Lung (tissue), 12 donors: Measurements from ENCODE around the gene IL3RA. TPM values are rescaled to one million over a fixed set of nuclear protein-coding genes. Genes with fewer than 3 reads are reported as not detected.
"Not testable (repeated sequence)": the region's sequence is repeated elsewhere in the genome, so short reads cannot be mapped to it uniquely, and the experiment has no call there.

ENCODE experiments used
- ATAC-seq: fragments of 200-7000 bp; cut with Tn5 transposase; one replicate; pipeline ENCODE4 v1.9.1; 2020; ENCODE audit warnings: moderate number of reproducible peaks; ENCODE audit not compliant: insufficient read depth, low FRiP score
- DNase-seq, 3 donors: peaks; one replicate each; pipeline ENCODE4 v3.0.0-alpha.2; 2013 to 2017
- H3K27ac ChIP-seq, 2 donors: one replicate each; pipeline ENCODE4 v1.5.1; 2013; ENCODE audit warnings: mild to moderate bottlenecking in 2 of 2, moderate library complexity in 2 of 2, control low read depth in 1 of 2, inconsistent platforms in 1 of 2, low read depth in 1 of 2, low read length in 1 of 2
- H3K27me3 ChIP-seq, 3 donors: one replicate each; pipeline ENCODE4 v1.5.1; 2013; ENCODE audit warnings: low read length in 2 of 3; ENCODE audit not compliant: control insufficient read depth in 3 of 3, insufficient read depth in 3 of 3
- H3K36me3 ChIP-seq, 4 donors: one replicate each; pipeline ENCODE4 v1.5.1; 2013; ENCODE audit warnings: low read length in 4 of 4, mild to moderate bottlenecking in 1 of 4, moderate library complexity in 1 of 4; ENCODE audit not compliant: control insufficient read depth in 4 of 4, insufficient read depth in 4 of 4
- H3K4me1 ChIP-seq, 5 donors: one replicate each; pipeline ENCODE4 v1.5.1; 2013; ENCODE audit warnings: low read length in 5 of 5, mild to moderate bottlenecking in 2 of 5, moderate library complexity in 1 of 5; ENCODE audit not compliant: control insufficient read depth in 5 of 5, insufficient read depth in 5 of 5
- H3K4me3 ChIP-seq: one replicate; pipeline ENCODE4 v1.5.1; 2013; ENCODE audit warnings: mild to moderate bottlenecking, control low read depth, moderate library complexity
- H3K9ac ChIP-seq, 2 donors: one replicate each; pipeline ENCODE4 v1.5.1; 2013; ENCODE audit warnings: low read length in 2 of 2, control low read depth in 1 of 2; ENCODE audit not compliant: insufficient read depth in 1 of 2
- H3K9me3 ChIP-seq, 4 donors: one replicate each; pipeline ENCODE4 v1.5.1; 2013; ENCODE audit warnings: low read length in 3 of 4, mild to moderate bottlenecking in 1 of 4, moderate library complexity in 1 of 4; ENCODE audit not compliant: control insufficient read depth in 4 of 4, insufficient read depth in 3 of 4
- CTCF ChIP-seq: IDR thresholded peaks from 2 replicates; pipeline ENCODE4 v1.5.1; 2012; ENCODE audit warnings: mild to moderate bottlenecking; ENCODE audit errors: control extremely low read depth, extremely low read depth
- WGBS, 2 donors: extraction: QIAGEN DNeasy Blood & Tissue Kit; methylation state at CpG; one replicate each; pipeline ENCODE4 v1.1.7; 2013; 5-methylcytosine and 5-hydroxymethylcytosine counted together
- polyA plus RNA-seq, 2 donors: library from polyadenylated mRNA; stranded (reverse); fragments of 200-250 nt; gene quantifications; one replicate each; pipeline ENCODE4 v1.2.1, GENCODE V29; 2013
- total RNA-seq, 2 donors: library from RNA; depleted of rRNA in 1 of 2; stranded (reverse); fragments of >200 nt in 1 of 2; gene quantifications; one replicate each; pipeline ENCODE4 v1.2.1, GENCODE V29; 2014 to 2021
- donor health status: control.
- donor health status: control.
- donor health status: Bipolar disorder and iron deficiency.
- donor health status: healthy.
- donor health status: DM: yes; HTN: yes; CAD: no.

IL3RA gene
- total and polyA plus RNA-seq, 4 donors, result 19.2 to 52.2 (median 20.5) TPM

- Histone ChIP-seq H3K27ac (no peak overlapping the region), H3K36me3 (no peaks in the 10 kb centered on the region), H3K4me3 (no peak overlapping the region), H3K27me3 (no peaks in the 10 kb centered on the region), H3K4me1 (no peaks in the 10 kb centered on the region), H3K9ac (no peak overlapping the region), H3K9me3 (no peaks in the 10 kb centered on the region)
- DNase-seq (no peak), ATAC-seq (no peak)
- WGBS, 2 donors, result 85 to 94% methylated on average over 10 of the region's 10 CpGs
- no peak for TF ChIP-seq CTCF
These were observed 28.8 kb upstream of the IL3RA start for GRCh38 chrX:1307626-1308340.

GRCh38 chrX:1308476-1308875 is 28.1 kb upstream of the IL3RA start:
- H3K27me3 ChIP-seq, result no peaks in the 10 kb centered on the region
- H3K9me3 ChIP-seq, result no peaks in the 10 kb centered on the region
- no peaks in the 10 kb centered on the region for H3K36me3 ChIP-seq
- H3K4me1 ChIP-seq, result no peaks in the 10 kb centered on the region
- TF ChIP-seq CTCF, result no peak
- H3K27ac ChIP-seq, result no peak overlapping the region
- 84 to 97% methylated on average over 5 to 8 of the region's 8 CpGs for WGBS, 2 donors
- DNase-seq (no peak), ATAC-seq (no peak)
- H3K4me3 ChIP-seq, result no peak overlapping the region
- no peak overlapping the region for H3K9ac ChIP-seq

GRCh38 chrX:1308917-1309316 is 27.7 kb upstream of the IL3RA start:
- not testable (repeated sequence) for H3K27ac ChIP-seq, H3K9me3 ChIP-seq, H3K4me1 ChIP-seq, ATAC-seq, DNase-seq, H3K27me3 ChIP-seq, H3K36me3 ChIP-seq, H3K9ac ChIP-seq, H3K4me3 ChIP-seq
- 83 to 89% methylated on average over 12 of the region's 12 CpGs for WGBS, 2 donors

- no peak for TF ChIP-seq CTCF
- Histone ChIP-seq H3K4me1 (peaks cover 0 to 2% (median 0%) of the 10 kb centered on the region in 5 donors), H3K9ac (no peak overlapping the region), H3K4me3 (no peak overlapping the region), H3K27me3 (no peaks in the 10 kb centered on the region), H3K27ac (no peak overlapping the region), H3K9me3 (no peaks in the 10 kb centered on the region), H3K36me3 (no peaks in the 10 kb centered on the region)
- ATAC-seq (no peak), DNase-seq (no peak)
- WGBS, 2 donors, result 86 to 96% methylated on average over 7 of the region's 7 CpGs
These were observed 22.8 kb upstream of the IL3RA start for GRCh38 chrX:1313788-1314187.
